ENCODE measurements around the gene MEMO1.
"Not testable (repeated sequence)": the region's sequence is repeated elsewhere in the genome, so short reads cannot be mapped to it uniquely, and the experiment has no call there.

MEMO1 gene

GRCh38 chr2:31997653-31998052 lies 13.2 kb downstream of the MEMO1 start:
- no peak for DNase-seq

- DNase-seq = no peak
These were observed 14.1 kb downstream of the MEMO1 start for GRCh38 chr2:31996571-31997150.

GRCh38 chr2:31992934-31993333 lies 17.9 kb downstream of the MEMO1 start:
- DNase-seq = no peak

GRCh38 chr2:31992025-31992579 lies 18.7 kb downstream of the MEMO1 start:
- no peak for DNase-seq

GRCh38 chr2:31989946-31990345 lies 20.9 kb downstream of the MEMO1 start:
- no peak for DNase-seq

- no peak for DNase-seq
These were observed 23.2 kb downstream of the MEMO1 start for GRCh38 chr2:31987454-31988220.

- DNase-seq = no peak
These were observed 23.9 kb downstream of the MEMO1 start for GRCh38 chr2:31986906-31987305.

GRCh38 chr2:31983762-31984467 lies 26.9 kb downstream of the MEMO1 start:
- DNase-seq = no peak

GRCh38 chr2:31980674-31981356 lies 30.0 kb downstream of the MEMO1 start:
- no peak for DNase-seq

GRCh38 chr2:31979956-31980355 lies 30.9 kb downstream of the MEMO1 start:
- no peak for DNase-seq

GRCh38 chr2:31979018-31979417 lies 31.8 kb downstream of the MEMO1 start:
- no peak for DNase-seq

- DNase-seq = no peak
These were observed 32.4 kb downstream of the MEMO1 start for GRCh38 chr2:31978436-31978835.

GRCh38 chr2:31973665-31974064 lies 37.1 kb downstream of the MEMO1 start:
- DNase-seq = no peak

- no peak for DNase-seq
These were observed 38.7 kb downstream of the MEMO1 start for GRCh38 chr2:31972059-31972458.

- no peak for DNase-seq
These were observed 41.6 kb downstream of the MEMO1 start for GRCh38 chr2:31969178-31969577.

- no peak for DNase-seq
These were observed 43.0 kb downstream of the MEMO1 start for GRCh38 chr2:31967790-31968189.

- not testable (repeated sequence) for DNase-seq
These were observed 44.4 kb downstream of the MEMO1 start for GRCh38 chr2:31966402-31966801.

- no peak for DNase-seq
These were observed 45.7 kb downstream of the MEMO1 start for GRCh38 chr2:31965094-31965493.

- DNase-seq = no peak
These were observed 47.9 kb downstream of the MEMO1 start for GRCh38 chr2:31962757-31963361.

GRCh38 chr2:31958140-31958717 lies 52.6 kb downstream of the MEMO1 start:
- DNase-seq = no peak

- DNase-seq = no peak
These were observed 53.3 kb downstream of the MEMO1 start for GRCh38 chr2:31957354-31958139.
